Fibroblast of mammary gland (primary cell): Measurements from ENCODE around the gene PDILT.
"Not testable (repeated sequence)": the region's sequence is repeated elsewhere in the genome, so short reads cannot be mapped to it uniquely, and the experiment has no call there.

ENCODE experiments used
- DNase-seq: peaks from one replicate; pipeline ENCODE4 v3.0.0-alpha.2; 2010; ENCODE audit warnings: low read depth
- H3K4me3 ChIP-seq: 2 replicates; pipeline ENCODE4 v1.5.1; 2011; ENCODE audit warnings: low read depth, mild to moderate bottlenecking, low read length, moderate library complexity; ENCODE audit not compliant: control insufficient read depth
- TF ChIP-seq, protein P1 (sequence below): conservative IDR thresholded peaks from 2 replicates; pipeline ENCODE4 v1.5.1; 2011; ENCODE audit warnings: low read depth, low read length, inconsistent platforms; ENCODE audit not compliant: control insufficient read depth, insufficient read depth

The PDILT gene

DNA sequence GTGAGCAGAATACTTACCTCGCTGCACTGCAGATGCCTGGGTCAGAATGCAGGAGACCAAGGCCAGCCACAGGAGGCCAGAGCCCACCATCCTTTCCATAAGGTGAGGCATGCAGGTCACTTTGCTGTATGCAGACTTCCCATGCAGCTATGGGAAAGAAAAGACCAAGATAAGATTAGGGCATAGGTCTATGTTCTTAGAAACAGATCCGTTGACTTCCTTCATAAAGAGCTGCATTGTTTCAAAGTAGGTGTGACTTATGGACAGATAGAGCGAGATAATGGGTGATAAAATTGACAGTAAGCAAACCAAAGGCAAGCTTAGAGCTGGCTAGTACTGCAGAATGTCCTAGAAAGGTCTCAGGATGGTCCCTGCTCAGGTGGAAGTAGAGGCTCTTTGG lies 78.2 kb downstream of the PDILT start:
- TF ChIP-seq, protein P1, sequence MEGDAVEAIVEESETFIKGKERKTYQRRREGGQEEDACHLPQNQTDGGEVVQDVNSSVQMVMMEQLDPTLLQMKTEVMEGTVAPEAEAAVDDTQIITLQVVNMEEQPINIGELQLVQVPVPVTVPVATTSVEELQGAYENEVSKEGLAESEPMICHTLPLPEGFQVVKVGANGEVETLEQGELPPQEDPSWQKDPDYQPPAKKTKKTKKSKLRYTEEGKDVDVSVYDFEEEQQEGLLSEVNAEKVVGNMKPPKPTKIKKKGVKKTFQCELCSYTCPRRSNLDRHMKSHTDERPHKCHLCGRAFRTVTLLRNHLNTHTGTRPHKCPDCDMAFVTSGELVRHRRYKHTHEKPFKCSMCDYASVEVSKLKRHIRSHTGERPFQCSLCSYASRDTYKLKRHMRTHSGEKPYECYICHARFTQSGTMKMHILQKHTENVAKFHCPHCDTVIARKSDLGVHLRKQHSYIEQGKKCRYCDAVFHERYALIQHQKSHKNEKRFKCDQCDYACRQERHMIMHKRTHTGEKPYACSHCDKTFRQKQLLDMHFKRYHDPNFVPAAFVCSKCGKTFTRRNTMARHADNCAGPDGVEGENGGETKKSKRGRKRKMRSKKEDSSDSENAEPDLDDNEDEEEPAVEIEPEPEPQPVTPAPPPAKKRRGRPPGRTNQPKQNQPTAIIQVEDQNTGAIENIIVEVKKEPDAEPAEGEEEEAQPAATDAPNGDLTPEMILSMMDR = no peak
- no peak overlapping the region for H3K4me3 ChIP-seq
- no peak for DNase-seq

DNA sequence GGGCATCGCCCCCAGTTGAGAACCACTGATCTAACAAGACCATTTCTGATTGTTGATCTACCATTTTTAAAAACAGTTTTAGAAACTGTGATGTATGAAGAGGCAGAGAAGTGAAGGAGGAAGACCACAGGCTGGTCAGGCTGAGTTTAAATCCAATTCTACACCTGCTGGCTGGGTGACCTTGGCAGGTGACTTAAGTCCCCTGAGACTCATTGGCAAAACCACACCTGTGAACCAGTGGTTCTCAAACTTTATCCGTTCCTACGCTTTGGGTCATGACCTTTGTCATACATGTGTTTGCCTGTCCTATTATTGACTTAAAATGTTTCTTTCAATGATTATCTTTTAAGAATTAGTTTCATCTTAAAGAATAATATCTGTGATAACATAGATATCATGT lies 79.5 kb downstream of the PDILT start:
- no peak for DNase-seq

DNA sequence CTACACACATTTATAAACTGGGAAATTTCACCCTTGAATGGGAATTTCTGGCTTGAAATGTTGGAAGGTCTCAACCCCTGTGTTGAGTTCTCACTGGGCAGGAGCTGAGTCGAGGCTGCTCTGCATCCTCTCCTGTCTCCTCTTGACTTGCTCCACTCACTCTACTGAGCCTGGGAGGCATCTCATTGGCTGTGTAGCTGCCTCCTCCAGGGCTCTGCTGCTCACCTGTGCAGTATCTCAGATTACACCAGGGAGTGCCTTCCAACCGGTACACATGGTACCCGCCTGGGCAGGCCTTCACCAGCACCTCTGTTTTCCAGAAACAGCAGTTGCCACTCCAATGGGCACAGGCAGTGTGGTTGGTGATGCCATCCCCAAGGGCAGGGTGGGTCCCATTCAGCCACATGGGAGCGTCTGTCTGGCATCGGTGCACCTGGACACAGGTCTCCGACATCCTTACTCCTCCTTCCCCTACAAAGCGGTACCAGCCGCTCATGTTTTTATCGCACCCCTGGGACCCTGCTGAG lies 80.9 kb downstream of the PDILT start:
- TF ChIP-seq, protein P1 = no peak
- DNase-seq = no peak
- no peak overlapping the region for H3K4me3 ChIP-seq

More for the DNA sequence above, 79.5 kb downstream of the PDILT start:
- TF ChIP-seq, protein P1 = no peak
- no peak overlapping the region for H3K4me3 ChIP-seq

- no peak for DNase-seq
- TF ChIP-seq, protein P1 = no peak
These were observed 81.8 kb downstream of the PDILT start for GRCh38 chr16:20322696-20323095.

GRCh38 chr16:20321671-20322070 lies 82.9 kb downstream of the PDILT start:
- TF ChIP-seq, protein P1 = no peak
- DNase-seq = no peak
- H3K4me3 ChIP-seq = no peak overlapping the region

More at GRCh38 chr16:20322696-20323095, 81.8 kb downstream of the PDILT start:
- H3K4me3 ChIP-seq = no peak overlapping the region

DNA sequence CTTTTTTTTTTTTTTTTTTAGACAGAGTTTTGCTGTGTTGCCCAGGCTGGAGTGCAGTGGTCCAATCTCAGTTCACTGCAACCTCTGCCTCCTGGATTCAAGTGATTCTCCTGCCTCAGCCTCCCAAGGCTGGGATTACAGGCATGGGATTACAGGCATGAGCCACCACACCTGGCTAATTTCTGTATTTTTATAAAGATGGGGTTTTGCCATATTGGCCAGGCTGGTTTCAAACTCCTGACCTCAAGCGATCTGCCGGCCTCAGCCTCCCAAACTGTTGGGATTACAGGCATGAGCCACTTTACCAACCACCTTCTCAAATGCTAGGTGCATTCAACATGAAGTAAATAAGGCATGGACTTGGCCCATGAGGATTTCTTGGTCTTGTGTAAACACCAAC lies 83.5 kb downstream of the PDILT start:
- H3K4me3 ChIP-seq = not testable (repeated sequence)

DNA sequence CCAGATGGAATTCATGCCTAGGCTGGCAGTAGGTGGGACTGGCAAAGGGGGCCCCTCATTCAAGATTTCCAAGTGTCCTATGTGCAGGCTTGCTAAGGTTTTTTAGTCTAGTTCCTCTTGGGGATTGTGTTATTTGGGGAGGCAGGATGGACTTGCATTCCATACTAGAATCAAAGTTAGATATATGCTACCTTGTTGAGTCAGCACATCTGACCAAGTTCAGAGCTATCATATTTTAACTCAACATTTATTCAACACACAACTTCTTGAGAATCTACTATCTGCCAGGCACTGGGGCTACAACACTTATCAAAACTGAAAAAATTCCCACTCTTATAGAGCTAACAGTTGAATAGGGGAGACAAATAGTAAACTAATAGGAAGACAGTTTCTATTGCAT lies 83.9 kb downstream of the PDILT start:
- no peak overlapping the region for H3K4me3 ChIP-seq
- DNase-seq = no peak
- TF ChIP-seq, protein P1 = no peak

More for the DNA sequence above, 83.5 kb downstream of the PDILT start:
- not testable (repeated sequence) for DNase-seq

DNA sequence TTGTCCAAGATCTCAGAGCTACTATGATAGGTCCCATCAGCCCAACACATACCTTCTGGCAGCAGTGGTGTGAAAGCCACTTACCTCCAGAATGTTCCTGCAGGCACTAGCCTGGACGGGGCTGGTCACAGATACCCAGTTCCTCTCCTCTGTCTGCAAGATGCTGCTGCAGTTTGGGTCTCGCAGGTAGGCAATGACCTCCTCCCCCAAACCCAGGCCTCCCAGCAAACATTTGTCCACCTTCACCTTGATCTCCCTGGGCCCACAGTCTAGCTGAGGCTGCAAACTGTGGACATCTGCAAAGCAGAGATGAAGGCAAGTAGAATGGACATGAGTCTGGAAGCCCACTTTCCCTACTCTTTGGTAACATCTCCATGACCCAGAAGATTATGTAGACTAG lies 84.4 kb downstream of the PDILT start:
- DNase-seq = no peak
- no peak overlapping the region for H3K4me3 ChIP-seq
- TF ChIP-seq, protein P1 = no peak
